HAP-1 (cell line): ENCODE results near the gene MANF.

Experiments used
- DNase-seq, 2 experiments: peaks; one replicate each; pipeline ENCODE4 v3.0.0-alpha.2; 2016 to 2020; ENCODE audit warnings: low spot score in 2 of 2
- H3K27me3 ChIP-seq: fragments of 250-450 bp; sonication (Bioruptor Pico); 2 replicates; pipeline ENCODE4 v1.5.1; 2020; ENCODE audit warnings: low read depth, mild to moderate bottlenecking, moderate library complexity
- H3K36me3 ChIP-seq: fragments of 250-450 bp; sonication (Bioruptor Pico); replicated peaks from 2 replicates; pipeline ENCODE4 v1.5.1; 2020; ENCODE audit warnings: mild to moderate bottlenecking
- H3K4me1 ChIP-seq: fragments of 250-450 bp; sonication (Bioruptor Pico); 2 replicates; pipeline ENCODE4 v1.5.1; 2020; ENCODE audit warnings: mild to moderate bottlenecking
- H3K4me3 ChIP-seq: fragments of 250-450 bp; sonication (Bioruptor Pico); 2 replicates; pipeline ENCODE4 v1.5.1; 2020; ENCODE audit warnings: mild to moderate bottlenecking, moderate library complexity
- H3K9me3 ChIP-seq: fragments of 250-450 bp; sonication (Bioruptor Pico); 2 replicates; pipeline ENCODE4 v1.5.1; 2020; ENCODE audit warnings: mild to moderate bottlenecking, moderate library complexity
- in situ Hi-C: fragments of 300-500 bp; cut with MboI; formaldehyde crosslinking; loops from 3 replicates; pipeline ENCODE4 v1.14.3; 2020; ENCODE audit warnings: low sequenced_read_pairs, inconsistent platforms, mixed read lengths

The MANF gene

GRCh38 chr3:51388286-51389029 lies 3.4 kb downstream of the MANF start:
- no peak for DNase-seq
- H3K4me3 ChIP-seq, result no peak overlapping the region
- in situ Hi-C loops, result loop anchor here (10.0 kb wide), 1 partner anchor 1034 kb away; the partner anchor contains the start of genes CYB561D2, NPRL2 and TMEM115

GRCh38 chr3:51389423-51390183 lies 4.5 kb downstream of the MANF start:
- in situ Hi-C loops, result loop anchor here (10.0 kb wide), 1 partner anchor 1035 kb away; the partner anchor contains the start of genes CYB561D2, NPRL2 and TMEM115
- peaks cover 75% of the 10 kb centered on the region for H3K36me3 ChIP-seq
- DNase-seq, result peak in 1 of 2 experiments; percentile 73
- H3K27me3 ChIP-seq, result no peaks in the 10 kb centered on the region
- H3K4me3 ChIP-seq, result no peak overlapping the region
- H3K9me3 ChIP-seq, result peaks cover 6% of the 10 kb centered on the region; the same call in 1 of the 2 replicates
- peaks cover 14% of the 10 kb centered on the region for H3K4me1 ChIP-seq

More at GRCh38 chr3:51388286-51389029, 3.4 kb downstream of the MANF start:
- Histone ChIP-seq H3K4me1 (peaks cover 19% of the 10 kb centered on the region), H3K9me3 (peaks cover 6% of the 10 kb centered on the region; the same call in 1 of the 2 replicates), H3K36me3 (peaks cover 65% of the 10 kb centered on the region), H3K27me3 (no peaks in the 10 kb centered on the region)

GRCh38 chr3:51390246-51391074 lies 5.4 kb downstream of the MANF start:
- H3K27me3 ChIP-seq, result no peaks in the 10 kb centered on the region
- peaks cover 14% of the 10 kb centered on the region for H3K4me1 ChIP-seq
- peak overlapping the region; percentile 30 for H3K4me3 ChIP-seq
- H3K9me3 ChIP-seq, result peaks cover 6% of the 10 kb centered on the region; the same call in 1 of the 2 replicates
- H3K36me3 ChIP-seq, result peaks cover 82% of the 10 kb centered on the region
- in situ Hi-C loops, result no loop called here
- DNase-seq, result no peak

GRCh38 chr3:51391075-51391565 lies 6.0 kb downstream of the MANF start, which contains the start of gene RBM15B:
TSS of gene RBM15B (plus strand) at chr3:51391285. CDS start at chr3:51391400, 115 bp downstream.
- DNase-seq, result peak; percentile 87 to 97

GRCh38 chr3:51391566-51392354 lies 6.7 kb downstream of the MANF start:
- no peaks in the 10 kb centered on the region for H3K27me3 ChIP-seq
- H3K36me3 ChIP-seq, result peaks cover 85% of the 10 kb centered on the region
- no peak for DNase-seq
- in situ Hi-C loops, result no loop called here
- H3K4me1 ChIP-seq, result peaks cover 8% of the 10 kb centered on the region
- peaks cover 6% of the 10 kb centered on the region; the same call in 1 of the 2 replicates for H3K9me3 ChIP-seq
- peak overlapping the region; percentile 35 for H3K4me3 ChIP-seq

More at GRCh38 chr3:51391075-51391565, 6.0 kb downstream of the MANF start, which contains the start of gene RBM15B:
- Histone ChIP-seq H3K36me3 (peaks cover 85% of the 10 kb centered on the region), H3K4me3 (peak within 1 kb of the TSS; percentile 35), H3K27me3 (no peaks in the 10 kb centered on the region), H3K4me1 (peaks cover 14% of the 10 kb centered on the region), H3K9me3 (peaks cover 6% of the 10 kb centered on the region; the same call in 1 of the 2 replicates)
- in situ Hi-C loops, result no loop called here

GRCh38 chr3:51392355-51393133 lies 7.5 kb downstream of the MANF start:
- H3K4me3 ChIP-seq, result no peak overlapping the region
- peaks cover 6% of the 10 kb centered on the region for H3K4me1 ChIP-seq
- peaks cover 86% of the 10 kb centered on the region for H3K36me3 ChIP-seq
- H3K9me3 ChIP-seq, result peaks cover 6% of the 10 kb centered on the region; the same call in 1 of the 2 replicates
- in situ Hi-C loops, result no loop called here
- no peak for DNase-seq
- H3K27me3 ChIP-seq, result no peaks in the 10 kb centered on the region

- H3K27me3 ChIP-seq, result no peaks in the 10 kb centered on the region
- in situ Hi-C loops, result no loop called here
- H3K36me3 ChIP-seq, result peaks cover 86% of the 10 kb centered on the region
- H3K9me3 ChIP-seq, result peaks cover 6% of the 10 kb centered on the region; the same call in 1 of the 2 replicates
- peaks cover 6% of the 10 kb centered on the region for H3K4me1 ChIP-seq
- no peak for DNase-seq
- H3K4me3 ChIP-seq, result no peak overlapping the region
Observed at GRCh38 chr3:51393134-51393495, 8.0 kb downstream of the MANF start.

- in situ Hi-C loops, result no loop called here
- no peaks in the 10 kb centered on the region for H3K27me3 ChIP-seq
- H3K9me3 ChIP-seq, result peaks cover 6% of the 10 kb centered on the region; the same call in 1 of the 2 replicates
- no peak overlapping the region for H3K4me3 ChIP-seq
- peaks cover 86% of the 10 kb centered on the region for H3K36me3 ChIP-seq
- no peak for DNase-seq
- peaks cover 6% of the 10 kb centered on the region for H3K4me1 ChIP-seq
Observed at GRCh38 chr3:51393564-51393963, 8.5 kb downstream of the MANF start.

GRCh38 chr3:51394541-51394940 lies 9.4 kb downstream of the MANF start:
- Histone ChIP-seq H3K27me3 (no peaks in the 10 kb centered on the region), H3K36me3 (peaks cover 82% of the 10 kb centered on the region), H3K4me1 (peaks cover 6% of the 10 kb centered on the region), H3K9me3 (peaks cover 6% of the 10 kb centered on the region; the same call in 1 of the 2 replicates), H3K4me3 (no peak overlapping the region)
- DNase-seq, result no peak
- in situ Hi-C loops, result no loop called here

- in situ Hi-C loops, result no loop called here
- Histone ChIP-seq H3K4me3 (no peak overlapping the region), H3K27me3 (no peaks in the 10 kb centered on the region), H3K36me3 (peaks cover 82% of the 10 kb centered on the region), H3K9me3 (peaks cover 6% of the 10 kb centered on the region; the same call in 1 of the 2 replicates), H3K4me1 (peaks cover 4% of the 10 kb centered on the region)
- no peak for DNase-seq
Observed at GRCh38 chr3:51395493-51396213, 10.6 kb downstream of the MANF start.

GRCh38 chr3:51396401-51396800 lies 11.3 kb downstream of the MANF start:
- in situ Hi-C loops, result no loop called here

More at GRCh38 chr3:51396401-51396800, 11.3 kb downstream of the MANF start:
- Histone ChIP-seq H3K9me3 (peaks cover 6% of the 10 kb centered on the region; the same call in 1 of the 2 replicates), H3K27me3 (no peaks in the 10 kb centered on the region), H3K4me1 (peaks cover 3% of the 10 kb centered on the region), H3K36me3 (peaks cover 82% of the 10 kb centered on the region), H3K4me3 (no peak overlapping the region)
- no peak for DNase-seq
